Coronary artery (tissue), 2 donors: ENCODE measurements around the gene ZNF518A.

Source experiments
- DNase-seq: peaks from one replicate; pipeline ENCODE4 v3.0.0-alpha.2; 2017; ENCODE audit warnings: low spot score
- H3K27ac ChIP-seq, 2 donors: fragments of 200-600 bp; sonication (generic); one replicate each; pipeline ENCODE4 v1.5.1; 2016 to 2019
- H3K4me3 ChIP-seq: fragments of 200-600 bp; sonication (generic); 2 replicates; pipeline ENCODE4 v1.5.1; 2016; ENCODE audit warnings: mild to moderate bottlenecking, moderate library complexity
- CTCF ChIP-seq: fragments of 200-600 bp; sonication (generic); IDR thresholded peaks from one replicate; pipeline ENCODE4 v1.5.1; 2019; ENCODE audit warnings: antibody characterized with exemption

Gene ZNF518A

GRCh38 chr10:96205580-96205979, 75.5 kb downstream of the ZNF518A start:
- no peak overlapping the region for H3K27ac ChIP-seq
- no peak for TF ChIP-seq CTCF
- H3K4me3 ChIP-seq, result no peak overlapping the region
- DNase-seq, result no peak

GRCh38 chr10:96208271-96208670, 78.2 kb downstream of the ZNF518A start:
- no peak for TF ChIP-seq CTCF
- Histone ChIP-seq H3K27ac (no peak overlapping the region), H3K4me3 (no peak overlapping the region)
- no peak for DNase-seq

GRCh38 chr10:96208946-96209345, 78.8 kb downstream of the ZNF518A start:
- Histone ChIP-seq H3K27ac (no peak overlapping the region), H3K4me3 (no peak overlapping the region)
- no peak for DNase-seq
- TF ChIP-seq CTCF, result no peak

GRCh38 chr10:96211764-96212163, 81.7 kb downstream of the ZNF518A start:
- Histone ChIP-seq H3K27ac (no peak overlapping the region), H3K4me3 (no peak overlapping the region)
- DNase-seq, result no peak
- TF ChIP-seq CTCF, result no peak

GRCh38 chr10:96212911-96213310, 82.8 kb downstream of the ZNF518A start:
- TF ChIP-seq CTCF, result no peak
- DNase-seq, result no peak
- H3K27ac ChIP-seq, result no peak overlapping the region
- no peak overlapping the region for H3K4me3 ChIP-seq
